GM13977 (cell line): ENCODE data around the gene SULT6B1.

Experiments
- DNase-seq: peaks from one replicate; pipeline ENCODE4 v3.0.0; 2012; ENCODE audit warnings: low spot score
- in situ Hi-C: fragments of 300-500 bp; cut with MboI; formaldehyde crosslinking; loops from one replicate; pipeline ENCODE4 v1.12.0; 2022; ENCODE audit warnings: low sequenced_read_pairs, low pct_unique_long_range_greater_than_20kb, mixed read lengths, inconsistent platforms; ENCODE audit not compliant: unreplicated experiment
- TF ChIP-seq, protein P1 (sequence below): IDR thresholded peaks from 2 replicates; pipeline ENCODE4 v1.5.1; 2012; ENCODE audit warnings: mild to moderate bottlenecking, control low read depth; ENCODE audit not compliant: insufficient read depth; ENCODE audit errors: extremely low read depth, missing control alignments

The SULT6B1 gene

DNA sequence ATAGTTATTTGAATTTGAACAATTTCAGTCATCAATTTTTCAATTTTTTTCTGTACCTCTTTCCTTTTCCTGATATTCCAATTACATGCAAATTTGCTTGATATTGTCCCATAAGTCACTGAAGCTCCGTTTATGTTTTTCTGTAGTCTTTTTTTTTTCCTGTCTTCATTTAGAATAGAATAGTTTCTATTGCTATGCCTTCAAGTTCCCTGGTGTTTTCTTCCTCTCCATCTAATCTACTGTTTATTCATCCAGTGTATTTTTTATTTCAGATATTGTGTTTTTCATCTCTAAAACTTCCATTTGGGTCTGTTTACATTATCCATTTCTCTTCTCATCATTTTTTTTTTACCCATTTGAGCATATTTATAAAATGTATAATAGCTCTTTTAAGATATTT, 23.7 kb downstream of the SULT6B1 start:
- DNase-seq: no peak
- TF ChIP-seq, protein P1, sequence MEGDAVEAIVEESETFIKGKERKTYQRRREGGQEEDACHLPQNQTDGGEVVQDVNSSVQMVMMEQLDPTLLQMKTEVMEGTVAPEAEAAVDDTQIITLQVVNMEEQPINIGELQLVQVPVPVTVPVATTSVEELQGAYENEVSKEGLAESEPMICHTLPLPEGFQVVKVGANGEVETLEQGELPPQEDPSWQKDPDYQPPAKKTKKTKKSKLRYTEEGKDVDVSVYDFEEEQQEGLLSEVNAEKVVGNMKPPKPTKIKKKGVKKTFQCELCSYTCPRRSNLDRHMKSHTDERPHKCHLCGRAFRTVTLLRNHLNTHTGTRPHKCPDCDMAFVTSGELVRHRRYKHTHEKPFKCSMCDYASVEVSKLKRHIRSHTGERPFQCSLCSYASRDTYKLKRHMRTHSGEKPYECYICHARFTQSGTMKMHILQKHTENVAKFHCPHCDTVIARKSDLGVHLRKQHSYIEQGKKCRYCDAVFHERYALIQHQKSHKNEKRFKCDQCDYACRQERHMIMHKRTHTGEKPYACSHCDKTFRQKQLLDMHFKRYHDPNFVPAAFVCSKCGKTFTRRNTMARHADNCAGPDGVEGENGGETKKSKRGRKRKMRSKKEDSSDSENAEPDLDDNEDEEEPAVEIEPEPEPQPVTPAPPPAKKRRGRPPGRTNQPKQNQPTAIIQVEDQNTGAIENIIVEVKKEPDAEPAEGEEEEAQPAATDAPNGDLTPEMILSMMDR: no peak
- in situ Hi-C loops: loop anchor here (25.0 kb wide), 1 partner anchor 723 kb away; no protein-coding TSS in a partner anchor

DNA sequence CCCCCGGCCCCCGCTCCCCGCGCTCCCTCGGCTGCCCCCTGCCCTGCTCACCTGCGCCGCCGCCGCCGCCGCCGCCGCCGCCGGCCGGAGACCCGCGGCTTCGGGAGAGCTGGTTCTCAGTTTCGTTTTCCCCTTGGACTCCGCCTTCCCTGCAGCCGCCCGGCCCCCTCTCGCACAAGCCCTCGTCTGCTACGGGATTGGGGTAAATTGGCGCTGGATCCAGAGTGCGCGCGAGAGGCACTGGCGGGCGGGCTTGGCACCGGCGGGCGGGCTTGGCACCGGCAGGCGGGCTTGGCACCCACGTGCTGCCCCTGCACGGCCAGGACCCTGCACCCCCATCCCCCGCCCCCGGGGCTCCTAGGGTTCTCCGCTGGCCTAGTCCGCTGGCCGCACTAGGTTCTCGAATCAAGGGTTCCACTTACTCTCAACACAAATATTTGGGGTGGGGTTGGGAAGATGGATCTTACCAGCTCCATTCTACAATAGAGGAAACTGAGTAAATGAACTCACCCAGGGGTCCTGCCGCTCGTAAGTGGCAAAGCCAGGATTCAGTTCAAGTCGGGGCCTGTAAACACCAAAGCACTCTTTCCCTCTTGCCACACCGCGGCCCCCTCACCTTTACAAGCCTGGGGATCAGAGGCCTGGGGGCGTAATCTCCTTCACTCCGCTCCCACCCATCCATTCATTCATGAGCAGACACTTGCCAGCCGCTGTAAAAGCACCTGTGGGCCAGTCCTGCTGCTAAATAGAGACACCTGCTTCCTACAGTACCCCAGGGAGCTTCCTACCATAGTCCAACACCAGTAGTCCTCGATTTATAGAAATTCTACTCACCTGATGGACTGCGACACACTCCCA, 31.4 kb downstream of the SULT6B1 start, which contains the start of gene EIF2AK2:
TSS of gene EIF2AK2 (minus strand) at position 124 of the 858 bp plus-strand sequence. CDS start 9,174 bp downstream, outside the sequence.
- in situ Hi-C loops: loop anchor here (25.0 kb wide), 1 partner anchor 730 kb away; no protein-coding TSS in a partner anchor
- TF ChIP-seq, protein P1: no peak

DNA sequence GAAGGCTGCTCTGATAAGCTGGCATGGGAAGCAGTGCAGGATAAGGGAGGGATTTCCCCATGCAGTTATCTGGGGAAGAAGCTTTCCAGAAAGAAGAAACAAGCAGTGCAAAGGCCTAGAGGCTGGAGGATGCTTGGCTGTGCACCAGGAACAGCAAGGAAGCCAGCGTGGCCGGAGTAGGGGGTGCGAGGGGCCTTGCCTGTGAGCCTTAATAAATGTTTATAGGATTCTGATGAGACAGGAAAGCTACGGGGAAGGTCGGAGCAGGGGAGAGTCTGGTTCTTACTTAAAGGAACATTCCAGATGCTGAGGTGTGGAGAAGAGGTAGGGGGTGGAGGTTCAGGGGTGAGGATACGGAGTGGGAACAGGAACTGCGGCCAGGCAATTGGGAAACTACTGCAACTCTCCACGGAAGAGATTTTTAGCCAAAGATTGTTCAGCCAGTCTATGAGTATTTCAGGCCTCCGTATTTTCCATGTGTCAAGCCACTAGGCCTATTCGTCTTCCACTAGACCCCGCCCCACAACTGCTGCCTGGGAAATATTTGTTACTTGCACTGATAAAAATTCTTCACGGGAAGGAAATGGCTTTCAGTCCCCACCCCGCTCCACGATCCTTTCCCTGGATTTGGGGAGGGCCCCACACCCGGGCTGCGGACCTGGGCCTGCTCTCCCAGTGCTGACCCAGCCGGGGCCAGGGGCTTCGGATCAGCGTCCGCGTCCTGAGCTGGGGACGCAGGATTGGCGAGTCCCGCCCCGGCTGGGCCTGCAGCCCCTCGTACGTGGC, 32.2 kb downstream of the SULT6B1 start:
- DNase-seq: peak; percentile 29
- in situ Hi-C loops: loop anchor here (25.0 kb wide), 1 partner anchor 731 kb away; no protein-coding TSS in a partner anchor
- TF ChIP-seq, protein P1: no peak

More for the DNA sequence above, 31.4 kb downstream of the SULT6B1 start, which contains the start of gene EIF2AK2:
- peak; percentile 98 for DNase-seq

DNA sequence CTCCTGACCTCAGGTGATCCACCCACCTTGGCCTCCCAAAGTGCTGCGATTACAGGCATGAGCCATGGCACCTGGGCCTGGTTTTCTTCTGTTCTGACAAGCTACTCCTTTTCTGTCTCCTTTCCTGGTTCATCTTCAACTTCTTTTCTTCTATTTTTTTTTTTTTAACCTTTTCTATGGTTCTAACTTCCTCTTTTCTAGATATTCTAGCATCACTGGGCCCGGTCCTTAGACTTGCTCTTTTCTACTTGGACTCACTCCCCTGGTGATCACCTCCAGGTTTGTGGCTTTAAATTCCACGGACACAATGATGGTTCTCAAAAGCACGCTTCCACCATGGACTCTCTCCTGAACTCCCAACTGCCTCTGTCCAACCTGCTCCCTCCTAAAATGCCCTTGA, 33.7 kb downstream of the SULT6B1 start:
- in situ Hi-C loops: loop anchor here (25.0 kb wide), 1 partner anchor 733 kb away; no protein-coding TSS in a partner anchor
- DNase-seq: peak; percentile 40
- TF ChIP-seq, protein P1: no peak

DNA sequence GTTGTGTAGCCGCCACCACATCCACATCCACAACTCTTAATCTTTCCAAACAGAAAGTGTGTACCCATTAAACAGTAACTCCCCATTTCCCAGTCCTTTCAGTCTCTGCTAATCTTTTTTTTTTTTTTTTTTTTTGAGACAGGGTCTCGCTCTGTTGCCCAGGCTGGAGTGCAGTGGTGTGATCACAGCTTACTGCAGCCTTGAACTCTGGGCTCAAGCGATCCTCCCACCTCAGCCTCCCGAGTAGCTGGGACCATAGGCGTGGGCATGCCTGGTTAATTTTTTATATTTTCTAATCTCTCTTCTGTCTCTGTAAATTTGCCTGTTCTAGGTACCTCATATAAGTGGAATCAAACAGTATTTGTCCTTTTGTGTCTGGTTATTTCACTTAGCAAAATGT, 35.2 kb downstream of the SULT6B1 start:
- TF ChIP-seq, protein P1: no peak
- DNase-seq: no peak
- in situ Hi-C loops: loop anchor here (25.0 kb wide), 1 partner anchor 734 kb away; no protein-coding TSS in a partner anchor
